Measurements from ENCODE around the gene SLC7A11.

GRCh38 chr4:138249132-138249531 is 7.0 kb upstream of the SLC7A11 start:
- TF ChIP-seq GATA3 (IDR thresholded peaks at IDR 0.05; ENCODE audit: low read depth, low read length) (no peak), GATA2 (IDR thresholded peaks at IDR 0.05; ENCODE audit: low read depth, low read length) (no peak)
